Smooth muscle cell (in vitro differentiated cells): Measurements from ENCODE around the gene AGER. TPM values are rescaled to one million over a fixed set of nuclear protein-coding genes. Genes with fewer than 3 reads are reported as not detected.

Source experiments
- DNase-seq: peaks from one replicate; lab custom pipeline; 2025; ENCODE audit not compliant: unreplicated experiment; lab: John Stamatoyannopoulos, UW
- H2AFZ ChIP-seq: fragments of 200-600 bp; sonication (generic); 2 replicates; pipeline ENCODE4 v1.6.0; 2016; ENCODE audit warnings: antibody characterized with exemption, low read depth, mild to moderate bottlenecking
- H3F3A ChIP-seq: fragments of 200-600 bp; sonication (generic); 2 replicates; pipeline ENCODE4 v1.6.0; 2017; ENCODE audit warnings: antibody characterized with exemption, low read depth
- H3K27ac ChIP-seq: fragments of 200-600 bp; sonication (generic); 2 replicates; pipeline ENCODE4 v1.5.1; 2016; ENCODE audit warnings: low read depth, mild to moderate bottlenecking
- H3K27me3 ChIP-seq: fragments of 200-600 bp; sonication (generic); 2 replicates; pipeline ENCODE4 v1.6.1; 2016; ENCODE audit warnings: low read depth, mild to moderate bottlenecking
- H3K36me3 ChIP-seq: fragments of 200-600 bp; sonication (generic); 2 replicates; pipeline ENCODE4 v1.5.1; 2016; ENCODE audit warnings: low read depth
- H3K4me1 ChIP-seq: fragments of 200-600 bp; sonication (generic); 2 replicates; pipeline ENCODE4 v1.5.1; 2016; ENCODE audit warnings: low read depth
- H3K4me2 ChIP-seq: fragments of 200-600 bp; sonication (generic); 2 replicates; pipeline ENCODE4 v1.6.0; 2016; ENCODE audit warnings: mild to moderate bottlenecking
- H3K4me3 ChIP-seq: fragments of 200-600 bp; sonication (generic); 2 replicates; pipeline ENCODE4 v1.5.1; 2016; ENCODE audit warnings: mild to moderate bottlenecking
- H3K79me2 ChIP-seq: fragments of 200-600 bp; sonication (generic); 2 replicates; pipeline ENCODE4 v1.6.0; 2016; ENCODE audit warnings: low read depth, mild to moderate bottlenecking
- H3K9ac ChIP-seq: fragments of 200-600 bp; sonication (generic); 2 replicates; pipeline ENCODE4 v1.6.0; 2016; ENCODE audit warnings: low read depth
- H3K9me3 ChIP-seq: fragments of 200-600 bp; sonication (generic); replicated peaks from 2 replicates; pipeline ENCODE4 v1.5.1; 2016; ENCODE audit warnings: low read depth
- H4K20me1 ChIP-seq: fragments of 200-600 bp; sonication (generic); 2 replicates; pipeline ENCODE4 v1.6.0; 2016; ENCODE audit warnings: low read depth
- CTCF ChIP-seq: fragments of 200-600 bp; sonication (generic); IDR thresholded peaks from 2 replicates; pipeline ENCODE4 v1.5.1; 2017; ENCODE audit warnings: borderline replicate concordance, mild to moderate bottlenecking, antibody characterized with exemption; ENCODE audit not compliant: insufficient read depth, poor library complexity, severe bottlenecking
- WGBS: methylation state at CpG from one replicate; pipeline ENCODE4 v1.1.7; 2016; ENCODE audit warnings: low lambda C conversion rate; 5-methylcytosine and 5-hydroxymethylcytosine counted together
- polyA plus RNA-seq: library from polyadenylated mRNA; unstranded; fragments of >200 nt; fragmentation: Nextera tagmentation; extraction: Ambion mirVana; gene quantifications from 2 replicates; pipeline ENCODE4 v1.2.1, GENCODE V29; 2016
- total RNA-seq: library from RNA; depleted of rRNA; stranded (reverse); fragments of >200 nt; gene quantifications from 2 replicates; pipeline ENCODE4 v1.2.3, GENCODE V29; 2014

Gene AGER
- total and polyA plus RNA-seq, 2 experiments from 2014 or later, result 2.5 to 2.6 TPM

- no peaks in the 10 kb centered on the region for H4K20me1 ChIP-seq
- H3K9ac ChIP-seq, result peak overlapping the region; percentile 87
- peaks cover 18% of the 10 kb centered on the region for H3K27me3 ChIP-seq
- H2AFZ ChIP-seq, result peak overlapping the region; percentile 82
- peak overlapping the region; percentile 85 for H3K4me3 ChIP-seq
- peak overlapping the region; percentile 91 for H3K27ac ChIP-seq
- DNase-seq, result peak; percentile 52
- no peaks in the 10 kb centered on the region for H3F3A ChIP-seq
- 15% methylated on average over 33 of the region's 34 CpGs for WGBS
- peaks cover 10% of the 10 kb centered on the region for H3K79me2 ChIP-seq
- peak; percentile 33 for TF ChIP-seq CTCF
- peak overlapping the region; percentile 90 for H3K4me2 ChIP-seq
- H3K9me3 ChIP-seq, result no peaks in the 10 kb centered on the region
- H3K4me1 ChIP-seq, result peaks cover 18% of the 10 kb centered on the region
- H3K36me3 ChIP-seq, result no peaks in the 10 kb centered on the region
Observed at GRCh38 chr6:32154514-32155161, 29.4 kb downstream of the AGER start.

GRCh38 chr6:32153564-32154513 lies 30.2 kb downstream of the AGER start, which contains the start of gene PPT2:
PPT2 (plus strand) TSS chr6:32154141; CDS start chr6:32154595, 454 bp downstream.
- peaks cover 26% of the 10 kb centered on the region for H3K27me3 ChIP-seq
- under 1% methylated on average over 50 of the region's 52 CpGs for WGBS
- peak within 1 kb of the TSS; percentile 90 for H3K4me2 ChIP-seq
- H3K36me3 ChIP-seq, result no peaks in the 10 kb centered on the region
- no peaks in the 10 kb centered on the region for H3F3A ChIP-seq
- peak within 1 kb of the TSS; percentile 82 for H2AFZ ChIP-seq
- peaks cover 18% of the 10 kb centered on the region for H3K4me1 ChIP-seq
- H3K79me2 ChIP-seq, result peaks cover 10% of the 10 kb centered on the region
- H3K9me3 ChIP-seq, result no peaks in the 10 kb centered on the region
- DNase-seq, result peak; percentile 73
- no peaks in the 10 kb centered on the region for H4K20me1 ChIP-seq
- H3K4me3 ChIP-seq, result peak within 1 kb of the TSS; percentile 85
- peak within 1 kb of the TSS; percentile 87 for H3K9ac ChIP-seq
- no peak for TF ChIP-seq CTCF
- peak within 1 kb of the TSS; percentile 91 for H3K27ac ChIP-seq

GRCh38 chr6:32152769-32153563 lies 31.1 kb downstream of the AGER start:
- no peak for TF ChIP-seq CTCF
- 5% methylated on average over 35 of the region's 35 CpGs for WGBS
- peak overlapping the region; percentile 87 for H3K9ac ChIP-seq
- H3K27ac ChIP-seq, result peak overlapping the region; percentile 91
- no peaks in the 10 kb centered on the region for H4K20me1 ChIP-seq
- H3K27me3 ChIP-seq, result peaks cover 26% of the 10 kb centered on the region
- peaks cover 18% of the 10 kb centered on the region for H3K4me1 ChIP-seq
- H3K4me2 ChIP-seq, result peak overlapping the region; percentile 90
- no peaks in the 10 kb centered on the region for H3K36me3 ChIP-seq
- no peaks in the 10 kb centered on the region for H3F3A ChIP-seq
- H3K9me3 ChIP-seq, result no peaks in the 10 kb centered on the region
- peaks cover 10% of the 10 kb centered on the region for H3K79me2 ChIP-seq
- peak overlapping the region; percentile 85 for H3K4me3 ChIP-seq
- H2AFZ ChIP-seq, result peak overlapping the region; percentile 20
- DNase-seq, result peak; percentile 27
